GM10847 (cell line): Measurements from ENCODE around the gene NT5DC4.

ENCODE experiments used
- POLR2A ChIP-seq: IDR thresholded peaks from 2 replicates; pipeline ENCODE4 v1.6.1; 2011; ENCODE audit not compliant: insufficient read length; ENCODE audit errors: extremely low read depth

Gene NT5DC4

DNA sequence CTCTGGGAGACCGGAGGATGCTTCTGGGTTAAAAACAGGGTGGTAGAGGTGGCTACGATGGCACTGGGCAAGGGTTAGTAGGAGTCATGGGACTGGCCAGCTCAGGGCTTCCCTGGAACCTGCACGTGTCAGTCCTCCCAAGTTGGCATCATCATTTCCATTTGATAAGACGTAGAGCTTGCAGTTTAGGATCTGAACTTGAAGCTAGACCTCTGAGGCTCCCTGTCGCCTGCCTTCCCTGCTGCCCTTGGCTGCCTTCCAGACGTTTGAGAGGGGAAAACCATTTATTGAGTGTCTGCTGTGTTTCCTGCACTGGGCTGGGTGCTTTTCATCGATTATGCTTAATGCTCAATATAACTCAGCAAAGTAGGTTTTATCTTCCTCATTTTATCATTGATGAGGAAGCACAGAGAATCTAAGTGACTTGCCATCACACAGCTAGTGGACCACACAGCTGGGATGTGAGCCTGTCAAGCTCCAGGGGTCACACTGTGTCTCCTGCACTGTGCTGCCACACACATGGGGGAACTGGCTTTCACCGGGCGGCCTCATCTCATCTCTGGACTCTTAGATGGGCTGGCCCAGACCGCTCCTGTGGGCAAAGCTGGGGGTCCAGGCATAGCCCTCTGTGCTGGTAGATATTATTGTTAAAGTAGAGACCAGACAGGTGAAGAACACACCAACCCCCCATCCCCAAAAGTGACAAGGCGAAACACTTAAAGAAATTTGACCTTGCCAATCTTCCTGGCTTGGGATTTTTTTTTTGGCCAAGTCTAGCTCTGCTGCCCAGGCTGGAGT, 7.8 kb downstream of the NT5DC4 start:
- no peak for TF ChIP-seq POLR2A

DNA sequence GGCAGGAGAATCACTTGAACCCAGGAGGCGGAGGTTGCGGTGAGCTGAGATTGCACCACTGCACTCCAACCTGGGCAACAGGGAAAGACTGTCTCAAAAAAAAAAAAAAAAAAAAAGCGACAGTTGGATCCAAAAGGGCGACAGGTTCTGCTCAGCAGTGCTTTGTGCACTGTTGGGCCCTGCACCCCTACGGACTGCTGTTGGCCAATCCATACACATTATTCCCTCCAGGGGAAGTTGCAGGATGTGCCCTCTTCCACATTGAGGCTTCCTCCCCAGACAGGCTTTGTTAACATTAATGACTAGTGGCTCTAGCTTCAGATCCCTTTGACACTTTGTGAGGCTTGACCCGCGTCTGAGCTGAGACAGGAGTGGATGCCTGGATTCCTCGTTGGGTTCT, 9.4 kb downstream of the NT5DC4 start:
- TF ChIP-seq POLR2A: no peak

DNA sequence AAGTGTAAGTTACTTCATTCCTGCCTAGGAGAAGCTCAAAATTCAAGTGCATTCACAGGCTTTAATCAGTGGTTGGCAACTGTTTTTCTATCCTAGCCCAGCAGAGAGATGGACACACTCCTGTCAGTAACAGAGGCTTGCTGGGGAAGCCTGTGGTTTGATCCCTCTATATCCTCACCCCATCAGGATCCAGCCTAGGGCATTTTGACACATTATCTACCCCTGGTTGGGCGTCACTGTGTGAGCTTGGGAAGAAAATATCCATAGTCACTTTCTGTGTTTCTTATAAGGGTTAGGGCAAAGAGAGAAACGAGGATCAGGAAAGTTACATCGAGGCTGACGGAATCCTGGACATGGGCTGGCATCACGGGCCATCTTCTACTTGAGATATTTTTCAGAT, 10.0 kb downstream of the NT5DC4 start:
- no peak for TF ChIP-seq POLR2A

DNA sequence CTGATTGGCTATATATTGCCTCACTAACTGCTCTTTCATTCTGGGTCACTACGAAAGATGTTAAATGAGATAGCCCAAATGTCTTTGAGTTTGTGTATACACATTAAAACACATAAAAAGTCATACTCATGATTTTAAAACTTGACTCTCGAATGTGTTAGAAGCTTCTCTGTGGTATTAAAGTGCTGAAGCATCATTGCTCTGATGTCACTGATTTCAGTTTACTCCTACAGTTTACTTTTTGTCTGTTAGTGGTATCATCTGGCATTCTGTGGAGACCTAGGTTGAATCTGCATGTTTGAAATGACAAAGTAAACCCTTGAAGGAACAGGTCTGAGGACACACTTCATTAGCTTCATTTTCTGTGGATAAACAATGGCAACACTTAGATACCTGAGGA, 10.7 kb downstream of the NT5DC4 start:
- TF ChIP-seq POLR2A: no peak

DNA sequence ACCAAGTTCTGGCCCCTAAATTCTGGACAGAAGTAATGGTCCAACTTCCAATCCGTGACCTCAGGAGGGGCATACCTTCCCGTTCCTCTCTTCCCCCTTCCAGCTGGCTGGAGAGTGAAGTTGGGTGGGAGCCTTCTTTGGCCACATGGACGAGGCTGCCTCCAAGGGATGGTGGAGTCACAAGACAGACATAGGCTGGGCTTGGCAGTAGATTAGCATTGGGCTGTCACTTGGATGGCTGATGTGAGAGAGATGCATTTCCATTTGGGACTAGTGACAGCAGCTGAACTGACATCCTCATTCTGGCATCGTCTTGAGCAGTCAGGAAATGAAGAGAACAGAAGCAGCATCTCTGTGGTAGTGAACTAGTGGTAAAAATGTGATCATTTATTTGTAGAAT, 12.6 kb downstream of the NT5DC4 start:
- TF ChIP-seq POLR2A: no peak

DNA sequence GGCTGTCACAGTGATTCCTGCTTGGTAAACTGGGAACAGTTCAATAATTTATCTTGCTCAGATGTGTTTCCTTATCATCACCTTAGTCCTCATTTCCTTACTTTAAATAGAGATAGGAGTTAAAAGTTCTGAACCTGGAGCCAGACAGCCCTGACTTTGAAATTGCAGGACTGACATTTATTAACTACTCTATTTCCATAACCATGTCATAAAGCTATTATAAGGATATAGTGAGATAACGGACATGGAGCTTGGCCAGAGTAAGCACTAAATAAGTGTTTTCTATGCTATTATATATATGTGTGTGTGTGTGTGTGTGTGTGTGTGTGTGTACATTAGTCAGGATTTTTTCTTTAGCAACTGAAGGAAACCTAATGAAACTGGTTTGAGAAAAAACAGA, 13.1 kb downstream of the NT5DC4 start:
- TF ChIP-seq POLR2A: no peak

DNA sequence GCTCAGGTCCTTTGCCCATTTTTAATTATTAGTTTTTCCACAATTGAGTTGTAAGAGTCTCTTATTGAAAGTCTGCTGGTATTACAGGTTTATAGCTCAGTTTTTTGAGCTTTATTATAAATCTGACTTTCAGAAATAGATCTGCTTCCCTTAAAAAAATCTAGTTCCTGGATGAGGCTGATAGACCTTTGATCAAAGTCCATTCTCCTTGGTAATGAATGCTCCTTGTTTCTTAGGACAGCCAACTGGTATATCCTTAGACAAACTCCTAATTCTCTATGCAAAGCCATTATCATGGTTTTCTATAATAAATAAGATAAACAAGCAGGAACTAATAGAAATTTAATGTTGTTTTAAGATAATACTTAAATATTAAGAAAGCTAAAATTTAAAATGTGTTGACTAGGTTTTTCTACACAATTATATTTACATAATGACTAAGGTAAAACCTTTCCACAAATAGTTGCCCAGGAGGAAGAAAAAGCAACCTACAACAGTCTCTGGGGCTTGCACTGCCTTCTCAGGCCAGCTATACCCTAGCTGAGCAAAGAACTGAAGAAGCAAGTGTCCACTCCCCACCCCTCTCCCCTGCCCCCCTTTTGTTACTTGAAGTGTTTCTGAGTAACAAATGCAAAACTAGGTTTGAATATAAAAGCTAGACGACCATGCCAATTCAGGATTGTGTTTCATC, 16.9 kb downstream of the NT5DC4 start:
- no peak for TF ChIP-seq POLR2A

DNA sequence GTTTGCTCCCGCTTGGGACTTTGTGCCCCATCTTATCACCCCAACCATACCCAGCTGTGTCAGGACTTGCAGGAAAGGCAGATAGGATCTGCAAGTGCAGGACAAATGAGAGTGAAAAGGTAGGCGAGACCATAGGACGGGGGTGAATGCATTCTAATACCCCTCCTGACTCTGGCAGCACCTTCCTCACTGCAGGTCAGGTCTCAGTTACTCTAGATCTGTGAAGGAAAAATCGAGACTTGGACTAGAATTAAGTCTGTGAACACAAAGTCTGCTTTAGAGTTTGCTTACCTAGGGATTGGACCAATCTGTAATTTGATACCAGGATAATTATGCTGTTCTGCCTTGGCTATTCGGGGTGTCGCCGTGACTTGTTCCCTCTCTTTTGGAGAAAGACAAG, 19.7 kb downstream of the NT5DC4 start:
- no peak for TF ChIP-seq POLR2A

DNA sequence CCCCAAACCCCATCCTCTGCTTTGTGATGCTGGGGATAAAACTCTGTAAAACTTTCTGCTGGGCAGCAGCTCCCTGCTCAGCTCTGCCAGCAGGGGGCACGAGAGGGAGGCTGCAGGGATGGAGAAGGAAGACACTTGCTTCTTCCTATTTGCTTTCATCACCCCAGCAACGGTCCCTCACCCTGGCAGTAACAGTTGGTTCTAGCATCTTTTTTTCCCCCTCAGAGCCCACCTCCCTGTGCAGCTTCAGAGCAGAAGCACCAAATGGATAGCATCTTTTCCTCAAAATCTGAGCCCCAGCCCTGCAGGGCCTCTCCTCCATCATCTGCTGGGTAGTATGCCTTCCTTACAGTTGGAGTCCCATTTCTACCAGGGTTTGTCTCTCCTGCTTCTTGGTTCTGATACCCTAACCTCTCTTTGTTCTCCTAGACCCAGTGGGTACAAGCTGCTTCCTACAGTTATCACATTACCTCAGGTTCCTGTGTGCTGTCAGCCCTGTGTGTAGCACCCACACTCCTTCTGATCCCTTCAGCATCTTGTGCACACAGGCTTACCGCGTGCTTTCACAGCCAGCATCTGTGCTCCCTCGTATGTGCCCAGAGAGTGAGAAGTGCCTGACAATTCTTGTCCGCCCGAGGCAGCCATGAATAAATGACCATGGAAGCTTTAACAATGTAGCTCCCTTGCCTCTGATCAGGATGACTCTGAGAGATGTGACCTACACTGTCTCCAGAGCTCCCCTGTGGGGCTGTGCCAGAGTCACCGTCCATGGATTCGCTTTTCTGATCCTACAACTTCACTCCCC, 29.1 kb downstream of the NT5DC4 start:
- TF ChIP-seq POLR2A: no peak

DNA sequence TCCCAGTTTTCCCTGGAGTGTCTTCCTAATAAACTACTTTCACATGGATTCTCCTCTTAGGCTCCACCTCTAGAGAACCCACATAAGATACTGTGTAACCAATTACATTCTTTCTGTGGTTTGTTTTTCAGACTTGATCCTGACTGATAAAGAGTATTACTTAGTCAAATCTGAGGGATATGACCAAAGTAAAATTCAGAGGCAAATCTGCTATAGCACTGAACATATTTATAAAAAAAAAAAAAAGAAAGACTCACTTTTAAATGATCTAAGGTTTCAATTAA, 29.7 kb downstream of the NT5DC4 start:
- no peak for TF ChIP-seq POLR2A

DNA sequence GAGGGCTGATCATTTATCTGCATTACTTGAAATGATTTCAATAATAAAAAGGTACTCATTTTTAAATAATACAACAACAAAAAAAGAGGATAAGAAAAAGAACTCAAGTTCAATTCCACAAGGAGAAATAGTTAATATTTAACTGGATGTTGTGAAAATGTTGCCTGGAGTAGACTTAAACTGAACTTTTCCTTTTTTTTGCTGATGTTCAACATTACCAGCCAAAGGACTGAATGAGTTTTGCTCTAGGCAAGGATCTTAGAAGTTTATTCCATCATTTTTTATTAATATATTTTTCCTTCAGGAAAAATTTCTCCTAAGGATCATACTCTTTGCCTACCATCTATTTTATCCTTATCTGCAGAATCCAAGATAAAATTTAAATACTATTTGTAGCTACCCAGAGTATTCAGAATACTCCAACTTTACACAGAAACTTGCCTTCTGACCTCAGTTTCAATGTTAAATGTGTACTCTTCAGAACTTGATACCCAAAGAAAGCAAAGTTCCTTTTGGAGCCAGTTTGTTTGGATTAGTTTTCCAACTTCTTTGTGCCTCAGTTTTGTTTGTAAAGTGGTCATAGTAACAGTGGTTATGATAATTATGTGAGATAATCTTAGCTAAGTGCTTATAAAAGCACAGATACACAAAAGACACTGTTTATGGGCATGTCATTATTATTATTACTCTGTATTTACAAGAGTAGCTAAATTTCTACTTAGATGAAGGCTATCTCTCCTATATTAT, 30.8 kb downstream of the NT5DC4 start:
- no peak for TF ChIP-seq POLR2A

DNA sequence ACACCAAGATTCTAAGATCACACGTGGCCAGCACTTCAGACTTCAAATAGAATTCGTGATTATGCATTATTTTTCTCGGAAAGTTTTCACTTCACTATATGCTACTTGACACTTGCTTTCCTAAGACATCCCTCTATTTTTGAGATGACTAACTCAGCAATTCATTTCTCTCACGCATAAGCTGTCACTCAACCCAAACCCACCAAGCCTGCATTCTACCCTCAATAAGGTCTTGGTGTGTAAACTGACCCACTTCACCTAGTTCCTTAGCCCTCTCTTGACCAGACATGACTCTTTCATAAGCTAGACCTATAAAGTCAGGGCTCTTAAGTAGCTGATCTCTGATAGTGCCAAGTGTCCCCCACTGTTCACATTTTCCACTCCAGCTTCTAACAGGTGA, 31.8 kb downstream of the NT5DC4 start:
- no peak for TF ChIP-seq POLR2A

DNA sequence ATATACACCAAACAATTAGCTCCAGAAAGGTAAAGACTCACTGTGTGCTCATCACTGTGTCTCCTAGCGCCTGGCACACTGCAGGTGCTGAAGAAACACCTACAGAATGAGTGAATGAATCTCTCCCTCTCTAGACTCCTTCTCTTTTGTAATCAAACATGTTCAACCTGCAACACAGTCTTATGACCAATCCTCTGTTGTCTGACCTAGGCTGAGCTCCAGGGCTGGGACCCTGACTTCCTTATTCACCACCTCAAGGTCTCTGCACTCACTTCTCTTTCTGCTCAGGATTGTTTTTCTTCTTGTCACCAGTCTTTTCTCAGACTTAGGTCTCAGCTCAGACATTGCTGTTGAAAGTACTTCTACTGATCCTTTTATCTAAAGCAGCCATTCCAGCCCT, 33.7 kb downstream of the NT5DC4 start:
- no peak for TF ChIP-seq POLR2A

DNA sequence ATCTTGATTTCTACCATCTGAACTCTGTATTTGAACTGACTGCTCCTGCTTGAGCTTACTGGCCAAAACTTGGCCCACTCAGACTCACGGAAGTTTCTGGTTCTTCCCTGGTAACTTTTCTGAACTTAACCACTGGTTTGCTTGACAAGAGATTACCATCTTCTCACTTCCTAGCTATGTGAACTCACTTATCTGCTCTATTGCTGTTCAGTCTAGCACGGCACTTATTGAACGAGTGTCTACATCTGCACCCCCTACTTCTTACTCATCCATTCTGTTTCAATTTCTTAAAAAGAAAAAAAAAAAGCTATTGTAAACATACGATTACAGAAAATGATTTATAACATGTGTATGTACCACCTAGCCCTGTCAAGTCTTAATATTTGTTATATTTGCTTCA, 34.6 kb downstream of the NT5DC4 start:
- TF ChIP-seq POLR2A: no peak

DNA sequence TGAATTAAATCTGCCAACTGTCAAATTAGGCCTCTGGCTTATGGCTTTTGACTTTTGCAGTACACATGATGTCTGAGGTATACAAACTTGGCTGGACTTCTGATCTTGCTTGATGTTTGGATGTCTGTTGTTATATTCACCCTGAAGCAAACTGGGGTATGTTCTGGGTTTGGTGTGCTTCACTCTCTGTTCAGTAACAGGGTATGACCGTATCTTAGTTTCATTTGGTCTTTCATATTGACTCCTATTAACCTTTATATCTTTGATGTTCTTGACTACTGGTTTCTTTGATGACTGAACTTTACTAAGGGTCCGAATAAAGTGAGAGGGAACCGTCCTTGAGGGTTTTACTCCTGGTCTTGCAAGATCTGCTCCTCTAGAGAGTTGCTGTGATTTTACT, 35.4 kb downstream of the NT5DC4 start:
- TF ChIP-seq POLR2A: no peak
